ENCODE data around the gene THTPA.

THTPA gene

DNA sequence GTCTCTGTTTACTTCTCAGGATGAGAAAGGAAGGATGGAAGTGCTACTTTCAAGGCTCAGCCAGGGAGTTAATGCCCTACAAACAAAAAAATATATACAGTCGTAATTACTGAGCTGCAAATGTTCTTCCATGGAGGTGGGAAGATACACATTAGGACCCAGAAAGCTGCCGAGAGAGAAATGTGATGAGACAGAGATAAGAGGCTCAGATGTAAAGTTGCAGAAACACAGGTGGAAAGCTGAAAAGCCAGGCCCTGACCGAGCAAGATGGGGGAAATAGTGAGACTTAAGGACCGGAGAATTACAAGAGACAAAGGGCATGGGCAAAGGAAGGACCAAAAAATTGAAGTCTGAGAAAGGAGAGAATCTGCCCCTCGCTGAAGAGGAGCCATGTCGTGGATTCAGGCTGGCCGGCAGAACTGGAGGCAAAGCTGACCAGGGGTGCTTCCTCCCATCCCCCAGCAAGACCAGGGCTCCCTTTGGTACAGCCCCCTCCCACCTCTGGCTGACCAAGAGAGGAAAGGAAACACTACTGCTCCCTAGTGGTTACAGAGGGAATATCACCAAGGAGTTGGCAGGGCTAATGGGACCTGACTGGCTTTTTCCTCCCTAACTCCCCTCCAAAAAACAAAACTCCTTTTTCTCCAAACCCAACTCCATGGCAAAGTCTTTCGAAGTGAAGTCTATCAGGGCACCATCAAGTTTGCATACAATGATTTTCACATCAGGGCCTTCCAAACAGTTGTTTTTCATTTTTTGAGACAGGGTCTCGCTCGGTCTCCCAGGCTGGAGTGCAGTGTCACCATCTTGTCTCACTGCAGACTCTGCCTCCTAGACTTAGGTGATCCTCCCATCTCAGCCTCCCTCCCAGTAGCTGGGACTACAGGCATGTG lies 16.6 kb upstream of the THTPA start:
- TF ChIP-seq, protein P1, sequence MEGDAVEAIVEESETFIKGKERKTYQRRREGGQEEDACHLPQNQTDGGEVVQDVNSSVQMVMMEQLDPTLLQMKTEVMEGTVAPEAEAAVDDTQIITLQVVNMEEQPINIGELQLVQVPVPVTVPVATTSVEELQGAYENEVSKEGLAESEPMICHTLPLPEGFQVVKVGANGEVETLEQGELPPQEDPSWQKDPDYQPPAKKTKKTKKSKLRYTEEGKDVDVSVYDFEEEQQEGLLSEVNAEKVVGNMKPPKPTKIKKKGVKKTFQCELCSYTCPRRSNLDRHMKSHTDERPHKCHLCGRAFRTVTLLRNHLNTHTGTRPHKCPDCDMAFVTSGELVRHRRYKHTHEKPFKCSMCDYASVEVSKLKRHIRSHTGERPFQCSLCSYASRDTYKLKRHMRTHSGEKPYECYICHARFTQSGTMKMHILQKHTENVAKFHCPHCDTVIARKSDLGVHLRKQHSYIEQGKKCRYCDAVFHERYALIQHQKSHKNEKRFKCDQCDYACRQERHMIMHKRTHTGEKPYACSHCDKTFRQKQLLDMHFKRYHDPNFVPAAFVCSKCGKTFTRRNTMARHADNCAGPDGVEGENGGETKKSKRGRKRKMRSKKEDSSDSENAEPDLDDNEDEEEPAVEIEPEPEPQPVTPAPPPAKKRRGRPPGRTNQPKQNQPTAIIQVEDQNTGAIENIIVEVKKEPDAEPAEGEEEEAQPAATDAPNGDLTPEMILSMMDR (IDR thresholded peaks at IDR 0.05; ENCODE audit: control insufficient read depth, insufficient read depth, low read depth, low read length, missing control alignments), result peak; percentile 68
- no peak overlapping the region for H3K4me3 ChIP-seq (ENCODE audit: control insufficient read depth, low read depth, low read length)
- DNase-seq (ENCODE audit: low read depth), result no peak

DNA sequence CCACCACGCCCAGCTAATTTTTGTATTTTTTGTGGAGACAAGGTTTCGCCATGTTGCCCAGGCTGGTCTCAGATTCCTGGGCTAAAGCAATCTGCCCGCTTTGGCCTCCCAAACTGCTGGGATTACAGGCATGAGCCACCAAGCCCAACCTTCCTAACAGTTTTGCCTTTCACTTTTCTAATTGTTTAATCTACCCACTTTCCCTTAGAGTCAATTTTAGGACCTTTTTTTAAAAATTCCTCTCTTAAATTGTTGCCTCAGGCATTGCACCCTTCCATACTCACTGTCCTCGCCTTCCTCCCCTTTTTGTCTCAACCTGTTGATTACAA lies 16.0 kb upstream of the THTPA start:
- no peak for DNase-seq (ENCODE audit: low read depth)
- no peak overlapping the region for H3K4me3 ChIP-seq (ENCODE audit: control insufficient read depth, low read depth, low read length)
- TF ChIP-seq, protein P1 (IDR thresholded peaks at IDR 0.05; ENCODE audit: control insufficient read depth, insufficient read depth, low read depth, low read length, missing control alignments), result no peak

DNA sequence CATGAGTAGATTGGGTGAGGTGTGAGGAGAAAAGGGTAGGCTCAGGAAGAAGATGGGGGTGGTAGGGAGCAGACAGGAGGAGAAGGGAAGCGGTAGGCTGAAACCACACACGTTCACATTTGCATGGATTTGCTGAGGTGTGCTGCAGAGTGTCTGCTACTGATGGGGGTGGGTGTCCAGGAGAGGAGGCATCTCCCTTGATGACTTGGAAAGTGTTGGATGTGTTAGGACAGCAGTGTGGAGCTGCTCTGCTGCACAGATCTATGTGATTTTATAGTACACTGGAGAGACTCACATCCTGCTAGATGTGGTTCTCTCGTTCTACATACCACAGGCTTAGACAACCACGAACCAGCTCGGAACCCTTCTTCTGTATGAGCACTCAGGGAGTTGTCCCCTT lies 13.8 kb upstream of the THTPA start:
- TF ChIP-seq, protein P1 (IDR thresholded peaks at IDR 0.05; ENCODE audit: control insufficient read depth, insufficient read depth, low read depth, low read length, missing control alignments), result no peak
- no peak overlapping the region for H3K4me3 ChIP-seq (ENCODE audit: control insufficient read depth, low read depth, low read length)
- DNase-seq (ENCODE audit: low read depth), result no peak

DNA sequence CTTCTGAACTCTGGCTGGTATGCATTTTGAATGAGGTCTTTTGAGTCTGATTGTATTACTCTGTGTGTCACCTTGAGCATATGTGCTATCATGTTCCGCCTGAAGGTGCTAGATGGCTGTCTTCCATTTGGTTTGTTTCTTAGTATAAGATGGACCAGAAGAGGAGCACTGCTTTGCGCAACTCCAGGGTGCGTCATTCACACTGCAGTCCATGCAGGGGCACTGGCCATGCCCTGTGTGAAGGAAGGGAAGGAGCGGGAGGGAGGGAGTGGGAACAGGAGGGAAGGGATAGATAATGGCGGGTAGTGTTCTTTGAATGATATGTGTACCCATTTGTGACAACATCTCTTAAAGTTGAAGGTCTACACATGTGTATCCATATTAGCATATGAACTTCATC lies 12.7 kb upstream of the THTPA start:
- H3K4me3 ChIP-seq (ENCODE audit: control insufficient read depth, low read depth, low read length), result no peak overlapping the region
- TF ChIP-seq, protein P1 (IDR thresholded peaks at IDR 0.05; ENCODE audit: control insufficient read depth, insufficient read depth, low read depth, low read length, missing control alignments), result no peak
- no peak for DNase-seq (ENCODE audit: low read depth)

DNA sequence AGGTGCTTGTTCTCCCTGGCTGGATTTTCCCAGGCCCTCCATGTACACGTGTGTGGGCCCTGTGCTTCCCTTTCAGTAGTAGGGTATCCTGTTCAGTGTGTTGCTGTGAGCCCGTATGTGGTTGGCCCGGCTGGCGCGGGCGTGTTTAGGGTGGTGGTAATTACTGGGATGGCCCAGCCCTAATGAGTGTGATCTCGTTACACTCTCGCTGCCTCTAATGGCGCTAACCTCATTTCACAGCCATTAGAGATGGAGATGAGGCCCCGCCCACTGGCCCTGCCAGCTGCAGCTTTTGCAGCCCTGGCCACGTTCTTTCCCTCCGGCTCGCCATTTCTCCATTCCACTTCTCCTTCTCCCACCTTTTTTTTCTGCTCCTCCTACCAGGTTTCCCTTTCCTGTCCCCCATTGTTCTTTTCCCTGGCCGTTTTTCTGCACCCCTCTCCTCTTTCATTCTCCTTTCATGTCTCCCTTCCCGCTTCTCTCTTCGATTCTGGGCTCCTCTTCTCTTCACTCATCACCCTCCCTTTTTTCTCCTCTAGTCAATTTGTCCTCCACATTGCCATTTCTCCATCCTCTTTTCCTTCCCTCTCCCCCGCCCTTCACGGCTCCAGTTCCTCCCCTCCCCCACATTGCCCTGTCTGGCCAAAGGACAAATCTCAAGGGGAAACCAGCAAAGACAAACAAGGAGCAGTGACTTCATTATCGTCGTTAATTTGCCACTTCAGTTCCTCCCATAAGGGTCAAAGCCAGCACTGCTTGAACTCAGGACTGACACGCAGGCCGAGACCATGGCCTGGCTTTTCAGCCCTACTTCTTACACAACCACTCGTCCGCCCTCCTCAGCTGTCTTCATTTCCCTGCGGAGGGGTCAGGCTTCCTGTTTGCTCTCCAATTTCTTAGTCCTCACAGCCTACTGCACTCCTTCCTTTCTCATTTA lies 11.3 kb upstream of the THTPA start:
- no peak overlapping the region for H3K4me3 ChIP-seq (ENCODE audit: control insufficient read depth, low read depth, low read length)
- DNase-seq (ENCODE audit: low read depth), result no peak
- TF ChIP-seq, protein P1 (IDR thresholded peaks at IDR 0.05; ENCODE audit: control insufficient read depth, insufficient read depth, low read depth, low read length, missing control alignments), result no peak

DNA sequence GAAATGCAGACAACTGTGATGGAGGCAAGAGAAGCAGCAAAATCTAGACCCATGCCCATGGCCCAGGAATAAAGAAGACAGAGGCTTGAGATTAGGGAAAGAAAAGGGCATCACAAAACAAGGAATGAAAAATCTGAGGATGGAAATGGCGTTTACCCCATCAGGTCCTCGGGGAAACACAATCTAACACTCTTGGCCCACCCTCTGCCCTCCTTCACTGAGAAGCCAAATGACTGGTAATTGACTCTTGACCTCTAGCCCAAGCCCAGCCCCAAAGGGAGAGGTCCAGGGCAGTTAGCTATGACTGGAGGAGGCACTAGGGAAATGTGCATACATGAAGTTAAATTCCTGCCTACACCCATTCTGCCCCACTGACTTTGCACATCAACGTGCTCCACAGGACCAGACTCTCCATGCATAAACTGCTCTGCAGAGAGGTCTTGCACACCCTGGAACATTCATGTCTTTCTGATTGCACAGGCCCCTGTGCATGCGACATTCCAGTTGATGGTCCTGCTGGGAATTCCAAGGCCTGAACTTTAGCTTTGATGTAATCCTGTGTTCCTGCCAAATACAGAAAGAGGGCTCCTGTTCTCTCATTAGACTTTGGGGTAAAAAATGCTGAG lies 10.2 kb upstream of the THTPA start:
- no peak for DNase-seq (ENCODE audit: low read depth)
- H3K4me3 ChIP-seq (ENCODE audit: control insufficient read depth, low read depth, low read length), result no peak overlapping the region
- TF ChIP-seq, protein P1 (IDR thresholded peaks at IDR 0.05; ENCODE audit: control insufficient read depth, insufficient read depth, low read depth, low read length, missing control alignments), result no peak
